ENCODE data around the gene ADCY5.

GRCh38 chr3:123292321-123293310, 156.3 kb downstream of the ADCY5 start:
- TF ChIP-seq REST (IDR thresholded peaks at IDR 0.05) (no peak), NR2F2 (IDR thresholded peaks at IDR 0.05) (no peak), CTCF (IDR thresholded peaks at IDR 0.05; ENCODE audit: low read depth, low read length, missing input control) (no peak), RAD21 (IDR thresholded peaks at IDR 0.05) (no peak), GABPA (IDR thresholded peaks at IDR 0.05 in 1 of 2, conservative IDR thresholded peaks at IDR 0.05 in 1 of 2) (no peak), RXRA (IDR thresholded peaks at IDR 0.05) (no peak), JUND (IDR thresholded peaks at IDR 0.05) (no peak), ZBTB33 (IDR thresholded peaks at IDR 0.05) (no peak), TAF1 (conservative IDR thresholded peaks at IDR 0.05) (no peak)

All from liver (tissue), 3 donors.